GM23248 (cell line): Measurements from ENCODE around the gene MLN. TPM values are rescaled to one million over a fixed set of nuclear protein-coding genes. Genes with fewer than 3 reads are reported as not detected.

Experiments
- DNase-seq: peaks from one replicate; pipeline ENCODE4 v3.0.0-alpha.2; 2015
- H2AFZ ChIP-seq: fragments of 200-600 bp; sonication (generic); 2 replicates; pipeline ENCODE4 v1.6.1; 2016; ENCODE audit warnings: antibody characterized with exemption
- H3F3A ChIP-seq: fragments of 200-600 bp; sonication (generic); 2 replicates; pipeline ENCODE4 v1.6.1; 2016; ENCODE audit warnings: mild to moderate bottlenecking, antibody characterized with exemption, mixed run types; ENCODE audit not compliant: insufficient read depth
- H3K27ac ChIP-seq: fragments of 200-600 bp; sonication (generic); 2 replicates; pipeline ENCODE4 v1.5.1; 2016; ENCODE audit warnings: mild to moderate bottlenecking
- H3K27me3 ChIP-seq: fragments of 200-600 bp; sonication (generic); replicated peaks from 2 replicates; pipeline ENCODE4 v1.6.1; 2016; ENCODE audit warnings: mild to moderate bottlenecking; ENCODE audit not compliant: insufficient read depth
- H3K36me3 ChIP-seq: fragments of 200-600 bp; sonication (generic); 2 replicates; pipeline ENCODE4 v1.6.1; 2016; ENCODE audit warnings: low read depth, mild to moderate bottlenecking
- H3K4me1 ChIP-seq: fragments of 200-600 bp; sonication (generic); 2 replicates; pipeline ENCODE4 v1.6.1; 2016; ENCODE audit warnings: mild to moderate bottlenecking; ENCODE audit not compliant: insufficient read depth
- H3K4me2 ChIP-seq: fragments of 200-600 bp; sonication (generic); one replicate; pipeline ENCODE4 v1.6.1; 2016; ENCODE audit warnings: mild to moderate bottlenecking; ENCODE audit not compliant: unreplicated experiment
- H3K4me3 ChIP-seq: fragments of 200-600 bp; sonication (generic); 2 replicates; pipeline ENCODE4 v1.5.1; 2016; ENCODE audit warnings: mild to moderate bottlenecking
- H3K79me2 ChIP-seq: fragments of 200-600 bp; sonication (generic); 2 replicates; pipeline ENCODE4 v1.6.1; 2016; ENCODE audit warnings: mild to moderate bottlenecking; ENCODE audit not compliant: insufficient read depth
- H3K9ac ChIP-seq: fragments of 200-600 bp; sonication (generic); 2 replicates; pipeline ENCODE4 v1.6.1; 2016; ENCODE audit warnings: mild to moderate bottlenecking
- H3K9me2 ChIP-seq: fragments of 200-600 bp; sonication (generic); 2 replicates; pipeline ENCODE4 v1.6.1; 2016; ENCODE audit warnings: mixed run types, mild to moderate bottlenecking, moderate library complexity; ENCODE audit not compliant: insufficient read depth
- H3K9me3 ChIP-seq: fragments of 200-600 bp; sonication (generic); one replicate; pipeline ENCODE4 v1.6.1; 2017; ENCODE audit warnings: low read depth
- H4K20me1 ChIP-seq: fragments of 200-600 bp; sonication (generic); 2 replicates; pipeline ENCODE4 v1.6.0; 2016; ENCODE audit not compliant: insufficient read depth
- EZH2 ChIP-seq: fragments of 200-600 bp; sonication (generic); IDR thresholded peaks from 2 replicates; pipeline ENCODE4 v1.6.1; 2018; ENCODE audit warnings: antibody characterized with exemption, mild to moderate bottlenecking; ENCODE audit not compliant: insufficient read depth, poor library complexity, severe bottlenecking
- EZH2phosphoT487 ChIP-seq: fragments of 200-600 bp; sonication (generic); IDR thresholded peaks from 2 replicates; pipeline ENCODE4 v1.6.1; 2018; ENCODE audit warnings: antibody characterized with exemption, moderate library complexity, mild to moderate bottlenecking, low read depth; ENCODE audit not compliant: insufficient read depth
- WGBS, 2 experiments: methylation state at CpG; one replicate each; pipeline ENCODE4 v1.1.6; 2015 to 2017; ENCODE audit warnings: low lambda C conversion rate in 2 of 2, low coverage in 1 of 2; ENCODE audit errors: missing lambda C conversion rate in 2 of 2; 5-methylcytosine and 5-hydroxymethylcytosine counted together
- in situ Hi-C: fragments of 300-500 bp; cut with MboI; formaldehyde crosslinking; loops from 2 replicates; pipeline ENCODE4 v1.15.0; 2020
- polyA plus RNA-seq: library from polyadenylated mRNA; unstranded; fragments of >200 nt; fragmentation: Nextera tagmentation; extraction: Ambion mirVana; gene quantifications from 2 replicates; pipeline ENCODE4 v1.2.1, GENCODE V29; 2016
- total RNA-seq: library from RNA; depleted of rRNA; stranded (reverse); fragments of >200 nt; shearing (Covaris generic); gene quantifications from 2 replicates; pipeline ENCODE4 v1.2.3, GENCODE V29; 2014

The MLN gene
- total and polyA plus RNA-seq, 2 experiments from 2014 or later: not detected

- Histone ChIP-seq H4K20me1 (no peaks in the 10 kb centered on the region), H3K9ac (no peak overlapping the region), H3K79me2 (no peaks in the 10 kb centered on the region), H3K4me1 (no peaks in the 10 kb centered on the region), H3K4me2 (no peak overlapping the region), H3K27ac (no peak overlapping the region), H2AFZ (no peak overlapping the region), H3K36me3 (no peaks in the 10 kb centered on the region), H3K9me3 (no peaks in the 10 kb centered on the region), H3K9me2 (no peaks in the 10 kb centered on the region), H3F3A (no peaks in the 10 kb centered on the region), H3K4me3 (no peak overlapping the region), H3K27me3 (no peaks in the 10 kb centered on the region)
- no peak for DNase-seq
- TF ChIP-seq EZH2phosphoT487 (no peak), EZH2 (no peak)
- in situ Hi-C loops: no loop called here
- 92% methylated on average over 9 of the region's 9 CpGs for WGBS, 2 experiments
These were observed 45.8 kb upstream of the MLN start for GRCh38 chr6:33849500-33850075.

GRCh38 chr6:33848484-33848883 is 44.7 kb upstream of the MLN start:
- Histone ChIP-seq H3K79me2 (no peaks in the 10 kb centered on the region), H3K36me3 (no peaks in the 10 kb centered on the region), H3K27me3 (no peaks in the 10 kb centered on the region), H3K4me1 (no peaks in the 10 kb centered on the region), H3K9me2 (no peaks in the 10 kb centered on the region), H3K9me3 (no peaks in the 10 kb centered on the region), H3F3A (no peaks in the 10 kb centered on the region), H3K4me3 (no peak overlapping the region), H4K20me1 (no peaks in the 10 kb centered on the region), H3K27ac (no peak overlapping the region), H3K4me2 (no peak overlapping the region), H2AFZ (no peak overlapping the region), H3K9ac (no peak overlapping the region)
- no peak for DNase-seq
- in situ Hi-C loops: no loop called here
- TF ChIP-seq EZH2 (no peak), EZH2phosphoT487 (no peak)
- WGBS, 2 experiments: 91 to 94% methylated on average over 3 of the region's 3 CpGs

- Histone ChIP-seq H3K36me3 (no peaks in the 10 kb centered on the region), H3K27me3 (no peaks in the 10 kb centered on the region), H3K9ac (no peak overlapping the region), H3K4me1 (no peaks in the 10 kb centered on the region), H3F3A (no peaks in the 10 kb centered on the region), H3K9me2 (no peaks in the 10 kb centered on the region), H3K79me2 (no peaks in the 10 kb centered on the region), H2AFZ (no peak overlapping the region), H4K20me1 (no peaks in the 10 kb centered on the region), H3K4me3 (no peak overlapping the region), H3K27ac (no peak overlapping the region), H3K9me3 (no peaks in the 10 kb centered on the region), H3K4me2 (no peak overlapping the region)
- in situ Hi-C loops: no loop called here
- no peak for TF ChIP-seq EZH2
- no peak for TF ChIP-seq EZH2phosphoT487
- WGBS, 2 experiments: 93 to 95% methylated on average over 1 of the region's 1 CpG
- no peak for DNase-seq
These were observed 44.1 kb upstream of the MLN start for GRCh38 chr6:33847867-33848266.

GRCh38 chr6:33847078-33847477 is 43.3 kb upstream of the MLN start:
- H4K20me1 ChIP-seq: no peaks in the 10 kb centered on the region
- no peaks in the 10 kb centered on the region for H3K9me2 ChIP-seq
- no peaks in the 10 kb centered on the region for H3K36me3 ChIP-seq
- WGBS, 2 experiments: 97 to 99% methylated on average over 6 of the region's 6 CpGs
- H3K27ac ChIP-seq: no peak overlapping the region
- in situ Hi-C loops: no loop called here
- no peaks in the 10 kb centered on the region for H3K27me3 ChIP-seq
- H3K9me3 ChIP-seq: no peaks in the 10 kb centered on the region
- H3K4me1 ChIP-seq: no peaks in the 10 kb centered on the region
- H3F3A ChIP-seq: no peaks in the 10 kb centered on the region
- no peak overlapping the region for H3K4me2 ChIP-seq
- no peak overlapping the region for H3K4me3 ChIP-seq
- no peak overlapping the region for H3K9ac ChIP-seq
- no peaks in the 10 kb centered on the region for H3K79me2 ChIP-seq
- no peak for TF ChIP-seq EZH2
- no peak for TF ChIP-seq EZH2phosphoT487
- no peak for DNase-seq
- no peak overlapping the region for H2AFZ ChIP-seq

- Histone ChIP-seq H3K36me3 (no peaks in the 10 kb centered on the region), H3K9me3 (no peaks in the 10 kb centered on the region), H4K20me1 (no peaks in the 10 kb centered on the region), H2AFZ (no peak overlapping the region), H3K9ac (no peak overlapping the region), H3K9me2 (no peaks in the 10 kb centered on the region), H3K4me1 (no peaks in the 10 kb centered on the region), H3K79me2 (no peaks in the 10 kb centered on the region), H3K4me3 (no peak overlapping the region), H3K27ac (no peak overlapping the region), H3K4me2 (no peak overlapping the region), H3F3A (no peaks in the 10 kb centered on the region), H3K27me3 (no peaks in the 10 kb centered on the region)
- 91 to 93% methylated on average over 2 of the region's 2 CpGs for WGBS, 2 experiments
- TF ChIP-seq EZH2phosphoT487: no peak
- in situ Hi-C loops: no loop called here
- DNase-seq: peak; percentile 32
These were observed 42.4 kb upstream of the MLN start for GRCh38 chr6:33846226-33846625.
